Measurements from ENCODE around the gene UCMA.
"Not testable (repeated sequence)": the region's sequence is repeated elsewhere in the genome, so short reads cannot be mapped to it uniquely, and the experiment has no call there.

Gene UCMA

DNA sequence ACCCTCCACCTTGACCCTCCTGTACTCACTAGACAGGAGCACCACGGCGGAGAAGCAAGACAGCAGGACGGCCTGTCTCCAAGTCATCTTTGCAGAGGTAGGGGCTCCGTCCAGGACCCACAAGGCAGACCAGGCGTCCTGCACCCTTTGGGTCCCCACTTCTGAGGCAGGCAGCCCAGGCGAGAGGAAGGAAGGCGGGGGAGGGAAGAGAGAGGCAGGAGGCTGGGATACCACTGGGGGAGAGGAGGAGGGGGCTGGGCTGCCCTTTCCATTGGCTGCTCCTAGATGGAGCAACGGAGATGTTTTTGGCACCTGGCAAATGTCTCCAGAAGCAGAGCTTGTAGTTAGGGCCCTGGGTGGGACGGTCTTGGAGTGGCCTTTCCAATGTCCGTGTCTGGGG, at the start of gene UCMA:
UCMA (minus strand) TSS at position 203 of the 400 bp plus-strand sequence; CDS start at position 87, 116 bp downstream.
- no peak for DNase-seq (ENCODE audit: low read depth)

GRCh38 chr10:13282348-13282747, 48.2 kb upstream of the UCMA start:
- DNase-seq (ENCODE audit: low read depth) = not testable (repeated sequence)

DNA sequence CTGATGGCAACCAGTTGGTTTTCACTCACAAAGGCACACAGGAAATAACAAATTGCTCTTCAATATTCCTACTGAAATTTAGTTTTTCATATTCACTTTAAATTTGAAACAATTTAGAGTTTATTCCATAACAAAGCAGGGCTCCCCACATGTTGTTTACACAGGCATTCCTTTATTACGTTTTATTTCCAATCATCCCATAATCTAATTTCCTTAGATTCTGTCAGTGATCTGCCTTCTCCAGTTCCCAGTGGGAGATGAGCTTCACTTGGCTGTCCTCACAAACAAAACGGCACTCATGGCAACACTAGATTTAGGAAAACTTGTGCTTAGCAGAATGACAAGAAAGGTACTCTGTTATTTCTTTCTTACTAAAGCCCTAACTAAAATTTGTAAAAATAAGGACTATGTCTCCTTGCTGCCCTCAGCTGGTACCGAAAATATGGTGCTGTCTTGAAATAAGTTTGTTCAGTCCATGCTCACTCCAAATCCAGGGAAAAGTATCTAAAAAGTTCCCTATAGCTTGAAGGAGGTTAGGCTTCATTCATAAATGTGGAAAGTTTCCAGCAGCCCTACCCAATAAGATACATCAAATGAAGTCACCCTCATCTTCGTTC, 42.7 kb upstream of the UCMA start:
- no peak for DNase-seq (ENCODE audit: low read depth)

- not testable (repeated sequence) for DNase-seq (ENCODE audit: low read depth)
These were observed 42.0 kb upstream of the UCMA start for GRCh38 chr10:13276146-13276545.

DNA sequence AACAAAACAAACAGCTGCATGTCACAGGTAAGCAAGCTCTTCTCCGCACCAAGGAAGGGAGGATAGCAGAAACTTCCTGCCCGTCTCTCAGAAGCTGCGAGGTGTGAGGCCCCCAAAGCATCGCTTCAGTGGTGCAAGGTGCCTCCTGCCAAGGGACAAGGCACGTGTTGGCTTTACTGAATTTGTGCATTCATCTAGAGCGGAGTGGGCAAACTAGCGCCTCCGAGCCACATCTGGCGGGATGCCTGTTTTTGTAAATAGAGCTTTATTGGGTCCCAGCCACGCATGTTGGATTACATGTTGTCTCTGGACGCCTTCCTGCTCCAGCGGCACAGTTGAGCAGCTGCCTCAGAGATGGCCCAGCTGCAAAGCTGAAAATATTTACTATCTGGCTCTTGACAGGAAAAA, 38.0 kb upstream of the UCMA start:
- no peak for DNase-seq (ENCODE audit: low read depth)

DNA sequence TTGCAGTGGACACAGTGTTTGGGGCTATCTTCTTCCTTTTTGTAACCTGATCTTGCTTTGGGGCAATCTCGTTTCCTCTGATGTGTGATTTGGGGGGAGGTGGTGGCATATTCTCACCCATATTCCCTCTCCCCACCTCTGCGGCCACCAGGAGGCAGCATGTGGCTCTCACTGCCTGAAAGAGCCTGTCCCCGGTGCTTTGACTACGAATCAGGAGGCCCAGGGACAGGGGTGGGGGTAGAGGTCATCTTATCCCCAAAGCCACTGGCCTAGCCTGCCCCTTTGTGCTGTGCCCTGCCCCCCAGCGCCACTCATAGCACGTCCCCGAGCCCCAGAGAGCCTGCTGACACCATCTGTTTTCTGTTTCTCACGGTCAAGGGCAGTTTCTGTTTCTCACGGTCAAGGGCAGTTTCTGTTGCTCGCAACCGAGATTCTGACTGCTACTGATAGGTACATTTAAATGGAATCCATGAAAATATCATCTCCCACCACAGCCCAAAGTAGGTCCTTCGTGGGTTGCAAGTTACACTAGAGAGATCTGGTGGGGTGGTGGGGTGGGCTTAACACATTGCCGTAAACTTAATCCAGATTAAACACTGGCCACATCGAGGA, 37.5 kb upstream of the UCMA start:
- peak; percentile 25 for DNase-seq (ENCODE audit: low read depth)

DNA sequence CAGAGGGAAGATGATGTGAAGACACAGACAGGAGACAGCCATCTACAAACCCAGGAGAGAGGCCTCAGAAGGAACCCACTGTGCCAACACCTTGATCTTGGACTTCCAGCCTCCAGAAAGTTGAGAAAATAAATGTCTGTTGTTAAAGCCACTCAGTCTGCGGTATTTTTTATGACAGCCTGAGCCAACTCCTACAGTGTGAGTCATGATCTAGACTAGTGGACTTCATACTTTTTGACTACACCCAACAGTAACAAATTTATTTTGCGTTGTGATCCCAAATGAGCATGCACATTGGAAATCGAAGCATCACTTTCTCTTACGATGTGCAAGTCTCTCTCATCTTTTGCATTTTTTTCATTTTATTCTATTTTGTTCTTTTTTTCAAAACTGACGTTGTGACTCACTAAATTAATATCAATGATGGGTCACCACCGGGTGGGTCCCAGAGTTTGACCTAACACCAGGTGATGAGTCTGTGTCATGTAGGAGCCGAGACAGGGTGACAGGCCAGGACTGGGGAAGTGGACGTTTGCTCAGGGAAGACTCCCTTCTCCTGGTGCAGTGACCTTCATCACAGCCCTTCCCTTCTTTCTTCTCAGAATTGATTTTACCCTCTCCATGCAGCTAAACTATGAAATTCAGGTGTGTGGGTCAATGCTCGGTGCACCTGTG, 36.8 kb upstream of the UCMA start:
- no peak for DNase-seq (ENCODE audit: low read depth)

DNA sequence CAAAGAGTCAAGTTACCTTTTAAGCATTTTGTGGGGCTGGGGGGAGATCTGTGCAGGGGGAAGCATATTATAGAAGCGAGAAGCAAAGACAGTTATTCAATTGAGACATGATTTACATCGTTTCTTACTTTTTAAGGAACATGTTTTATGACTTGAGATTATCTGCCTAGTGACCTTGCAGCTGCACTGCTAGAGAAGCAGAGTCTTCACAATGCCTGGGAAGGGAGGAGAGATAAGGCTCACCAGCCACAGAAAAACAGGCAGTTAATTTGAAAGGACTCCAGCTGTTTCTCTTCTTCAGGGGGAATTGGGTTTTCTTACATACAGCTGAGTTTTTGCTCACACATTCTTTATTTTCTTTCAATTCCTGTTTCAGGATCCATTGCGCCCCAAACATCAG, 34.7 kb upstream of the UCMA start:
- DNase-seq (ENCODE audit: low read depth) = no peak

GRCh38 chr10:13268310-13268709, 34.1 kb upstream of the UCMA start:
- DNase-seq (ENCODE audit: low read depth) = no peak

- no peak for DNase-seq (ENCODE audit: low read depth)
These were observed 29.4 kb upstream of the UCMA start for GRCh38 chr10:13263591-13263990.

GRCh38 chr10:13262433-13262832, 28.3 kb upstream of the UCMA start:
- no peak for DNase-seq (ENCODE audit: low read depth)

- DNase-seq (ENCODE audit: low read depth) = no peak
These were observed 23.5 kb upstream of the UCMA start for GRCh38 chr10:13257621-13258140.

- no peak for DNase-seq (ENCODE audit: low read depth)
These were observed 22.5 kb upstream of the UCMA start for GRCh38 chr10:13256627-13257026.

DNA sequence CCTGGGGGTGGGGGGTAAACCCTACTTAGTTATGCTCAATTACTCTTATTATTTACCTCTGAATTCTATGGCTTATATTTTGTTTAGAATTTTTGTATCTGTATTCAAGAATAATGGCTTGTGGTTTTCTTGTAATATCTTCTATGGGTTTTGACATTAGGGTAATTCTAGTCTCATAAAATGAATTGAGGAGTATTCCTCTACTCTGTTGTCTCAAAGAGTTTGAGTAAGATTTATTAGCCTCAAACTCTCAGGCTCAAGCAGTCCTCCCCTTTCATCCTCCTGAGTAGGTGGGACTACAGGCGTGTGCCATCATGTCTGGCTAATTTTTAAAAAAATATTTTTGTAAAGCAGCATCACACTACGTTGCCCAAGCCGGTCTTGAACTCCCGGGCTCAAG, 19.6 kb upstream of the UCMA start:
- DNase-seq (ENCODE audit: low read depth) = no peak

DNA sequence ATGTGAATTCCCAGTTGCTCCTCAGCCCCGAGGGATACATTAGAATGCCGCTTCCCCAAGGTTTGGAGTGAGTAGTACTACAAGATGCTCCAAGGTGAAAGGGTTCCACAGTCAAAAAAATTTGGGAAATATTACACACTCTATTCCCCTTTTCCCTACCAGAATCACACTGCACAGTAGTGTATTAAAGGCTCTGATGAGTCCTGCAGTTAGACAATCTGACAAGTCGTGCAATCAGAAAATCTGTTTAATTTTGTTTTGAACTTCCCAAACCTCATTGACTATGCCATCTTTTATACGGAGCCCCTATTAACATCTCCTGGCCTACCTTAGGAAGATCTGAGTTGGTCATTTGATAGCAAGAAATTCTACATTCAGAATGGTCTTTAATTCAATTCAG, 13.6 kb upstream of the UCMA start:
- DNase-seq (ENCODE audit: low read depth) = no peak

GRCh38 chr10:13247246-13247645, 13.1 kb upstream of the UCMA start:
- DNase-seq (ENCODE audit: low read depth) = no peak

- not testable (repeated sequence) for DNase-seq (ENCODE audit: low read depth)
These were observed 8.1 kb upstream of the UCMA start for GRCh38 chr10:13242260-13242659.

DNA sequence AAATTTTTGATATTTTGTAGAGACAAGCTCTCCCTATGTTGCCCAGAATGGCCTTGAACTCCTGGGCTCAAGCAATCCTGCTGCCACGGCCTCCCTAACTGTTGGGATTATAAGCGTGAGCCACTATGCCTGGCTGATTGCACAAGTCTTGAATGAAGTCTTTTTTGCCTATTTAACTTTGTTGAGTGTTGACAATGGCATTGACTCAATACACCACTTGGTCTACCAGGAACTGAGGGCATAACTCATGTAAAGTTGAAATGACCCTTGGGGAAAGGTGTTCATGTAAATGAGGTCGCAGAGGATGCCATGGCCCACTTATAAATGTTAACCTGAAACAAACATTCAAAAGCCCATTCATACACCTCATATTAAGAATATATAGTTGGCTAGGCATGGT, 7.4 kb upstream of the UCMA start:
- DNase-seq (ENCODE audit: low read depth) = no peak

GRCh38 chr10:13239923-13240322, 5.7 kb upstream of the UCMA start:
- DNase-seq (ENCODE audit: low read depth) = no peak

GRCh38 chr10:13238271-13239077, 4.3 kb upstream of the UCMA start:
- no peak for DNase-seq (ENCODE audit: low read depth)

DNA sequence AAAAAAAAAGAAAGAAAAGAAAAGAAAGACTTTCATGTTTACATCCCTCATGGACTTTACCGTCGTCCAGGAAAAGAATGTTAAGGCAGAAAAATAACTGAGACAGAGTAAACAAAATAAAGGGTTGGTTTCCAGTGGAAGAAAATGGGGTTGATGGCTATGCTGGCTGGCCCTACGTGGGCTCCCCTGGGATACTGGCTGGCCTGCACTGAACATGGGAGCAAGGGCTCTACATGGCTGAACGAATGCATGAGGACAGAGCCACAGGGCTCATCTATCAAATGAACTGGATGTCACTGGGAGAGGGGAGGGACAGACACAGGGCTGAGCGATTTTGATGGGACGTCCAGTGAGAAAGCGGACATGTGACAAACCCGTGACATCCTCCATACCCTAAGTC, 2.5 kb upstream of the UCMA start:
- DNase-seq (ENCODE audit: low read depth) = no peak

DNA sequence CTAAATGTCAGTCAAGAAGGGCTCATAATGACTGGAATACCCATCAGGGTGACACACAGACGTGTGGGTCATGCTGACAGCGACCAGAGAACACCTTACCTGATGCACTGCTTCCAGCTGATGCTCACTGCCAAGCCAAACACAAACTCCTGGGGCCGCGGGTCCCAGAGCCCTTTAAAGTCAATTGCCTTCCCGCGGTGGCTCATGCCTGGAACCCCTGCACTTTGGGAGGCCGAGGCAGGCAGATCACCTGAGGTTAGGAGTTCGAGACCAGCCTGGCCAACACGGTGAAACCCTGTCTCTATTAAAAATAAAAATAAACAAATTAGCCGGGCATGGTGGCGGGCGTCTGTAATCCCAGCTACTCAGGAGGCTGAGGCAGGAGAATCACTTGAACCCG, 562 bp upstream of the UCMA start:
- not testable (repeated sequence) for DNase-seq (ENCODE audit: low read depth)
